Activated T-cell treated with anti-CD3 and anti-CD28 coated beads, Interleukin-2, amount 50 U/mL, for 72 hours (primary cell): ENCODE measurements around the gene SLC26A6. TPM values are rescaled to one million over a fixed set of nuclear protein-coding genes. Genes with fewer than 3 reads are reported as not detected.

Experiments
- ATAC-seq, 2 donors: fragments of 150-1000 bp; cut with Tn5 transposase; replicated peaks in 1 of 2; 2 replicates each; pipeline ENCODE4 v1.10.0; 2021; ENCODE audit warnings: moderate library complexity in 2 of 2, mild to moderate bottlenecking in 1 of 2
- DNase-seq, 2 donors: peaks; one replicate each; pipeline ENCODE4 v3.0.0; 2021 to 2022; ENCODE audit warnings: mixed read lengths in 1 of 2
- H3K27ac Mint-ChIP-seq: one replicate; pipeline ENCODE4 v1.8.0; 2022; ENCODE audit warnings: mild to moderate bottlenecking, moderate library complexity, mixed read lengths
- H3K27me3 Mint-ChIP-seq: one replicate; pipeline ENCODE4 v1.8.0; 2022; ENCODE audit warnings: low read depth, mixed read lengths
- H3K36me3 Mint-ChIP-seq, 2 donors: one replicate each; pipeline ENCODE4 v1.8.0; 2022; ENCODE audit warnings: mixed read lengths in 2 of 2, mild to moderate bottlenecking in 1 of 2; ENCODE audit not compliant: insufficient read depth in 2 of 2
- H3K4me1 Mint-ChIP-seq: one replicate; pipeline ENCODE4 v1.8.0; 2022; ENCODE audit warnings: low read depth, mixed read lengths
- H3K4me3 Mint-ChIP-seq, 2 donors: one replicate each; pipeline ENCODE4 v1.8.0; 2022; ENCODE audit warnings: mild to moderate bottlenecking in 2 of 2, mixed read lengths in 2 of 2, moderate library complexity in 2 of 2
- H3K9me3 Mint-ChIP-seq, 2 donors: one replicate each; pipeline ENCODE4 v1.8.0; 2022; ENCODE audit warnings: mixed read lengths in 2 of 2
- total RNA-seq, 2 donors: library from RNA; stranded (reverse); gene quantifications; one replicate each; pipeline ENCODE4 v1.2.3, GENCODE V29; 2022

SLC26A6 gene
- total RNA-seq, 2 donors from 2014 or later = 34.7 to 42.2 TPM

DNA sequence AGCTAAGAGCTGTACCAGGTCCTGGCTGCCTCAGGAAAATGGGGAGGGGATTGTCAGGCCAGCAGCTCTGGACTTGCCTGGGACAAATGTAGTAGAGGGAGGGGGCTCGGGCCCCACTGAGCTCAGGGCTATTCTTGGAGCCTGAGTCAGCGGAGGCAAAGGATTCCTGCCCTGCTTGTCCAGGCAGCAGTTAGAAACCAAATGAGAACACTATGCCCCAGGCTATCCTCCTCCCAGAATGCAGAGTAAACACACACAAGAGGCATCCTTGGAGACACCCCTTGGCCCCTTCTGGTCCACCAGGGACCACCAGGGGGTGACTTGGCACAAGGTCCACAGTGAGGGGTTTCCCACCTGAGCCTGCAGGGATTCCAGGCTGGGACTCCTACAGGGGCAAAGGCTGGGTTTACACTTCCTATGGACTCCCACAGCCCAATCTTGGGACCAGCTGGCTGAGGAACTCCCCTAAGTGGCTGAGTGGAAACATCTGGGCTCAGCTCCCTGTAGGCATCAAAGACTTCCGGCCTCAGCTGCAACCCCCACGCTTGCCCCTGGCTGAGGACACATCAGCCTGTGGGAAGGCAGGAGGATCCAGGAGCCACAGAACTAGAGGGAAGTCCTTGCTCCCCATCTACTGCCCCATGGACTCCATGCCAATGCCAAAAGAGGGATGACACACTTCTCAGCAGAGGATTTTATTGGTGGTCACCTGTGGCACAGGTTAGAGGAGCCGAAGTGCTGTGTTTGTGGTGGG, 36.8 kb downstream of the SLC26A6 start:
- peaks cover 6 to 13% of the 10 kb centered on the region in 2 donors for H3K36me3 Mint-ChIP-seq
- H3K4me3 Mint-ChIP-seq = no peak overlapping the region
- H3K4me1 Mint-ChIP-seq = no peaks in the 10 kb centered on the region
- ATAC-seq = no peak
- H3K9me3 Mint-ChIP-seq = no peaks in the 10 kb centered on the region
- H3K27me3 Mint-ChIP-seq = peaks cover 18% of the 10 kb centered on the region
- H3K27ac Mint-ChIP-seq = no peak overlapping the region
- DNase-seq = no peak

GRCh38 chr3:48597408-48597800, 37.9 kb downstream of the SLC26A6 start:
- Mint-ChIP-seq H3K27me3 (peaks cover 22% of the 10 kb centered on the region), H3K27ac (no peak overlapping the region), H3K4me1 (no peaks in the 10 kb centered on the region), H3K4me3 (no peak overlapping the region), H3K9me3 (no peaks in the 10 kb centered on the region), H3K36me3 (peaks cover 2 to 5% of the 10 kb centered on the region in 2 donors)
- DNase-seq = no peak
- ATAC-seq = no peak

GRCh38 chr3:48596676-48597407, 38.4 kb downstream of the SLC26A6 start:
- Mint-ChIP-seq H3K9me3 (no peaks in the 10 kb centered on the region), H3K36me3 (peaks cover 0 to 2% of the 10 kb centered on the region in 2 donors), H3K27me3 (peaks cover 22% of the 10 kb centered on the region), H3K4me3 (no peak overlapping the region), H3K27ac (no peak overlapping the region), H3K4me1 (no peaks in the 10 kb centered on the region)
- ATAC-seq (no peak), DNase-seq (no peak)

DNA sequence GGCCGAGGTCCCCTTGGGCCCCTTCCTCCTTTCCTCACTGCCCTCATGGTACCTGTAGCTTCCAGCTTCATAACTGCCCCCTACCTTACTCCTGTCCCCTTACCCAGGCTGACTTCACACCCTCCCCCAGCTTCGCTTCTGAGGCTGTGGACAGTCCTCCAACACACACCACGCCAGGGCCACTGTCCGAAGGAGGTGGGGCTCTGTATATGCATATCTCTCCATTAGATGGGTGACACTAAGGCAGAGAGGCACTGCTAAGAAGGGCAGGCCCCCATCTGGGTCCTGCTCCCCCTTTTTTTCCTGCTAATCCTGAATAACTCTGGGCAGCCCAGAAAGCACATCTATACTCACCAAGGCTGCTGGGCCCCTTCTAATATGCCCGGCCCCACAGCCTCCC, 39.1 kb downstream of the SLC26A6 start:
- H3K9me3 Mint-ChIP-seq = no peaks in the 10 kb centered on the region
- no peaks in the 10 kb centered on the region for H3K4me1 Mint-ChIP-seq
- no peak for DNase-seq
- H3K36me3 Mint-ChIP-seq = peaks cover 0 to 2% of the 10 kb centered on the region in 2 donors
- peak overlapping the region in 1 of 2 donors; percentile 13 for H3K4me3 Mint-ChIP-seq
- H3K27me3 Mint-ChIP-seq = peaks cover 25% of the 10 kb centered on the region
- H3K27ac Mint-ChIP-seq = no peak overlapping the region
- ATAC-seq = no peak

DNA sequence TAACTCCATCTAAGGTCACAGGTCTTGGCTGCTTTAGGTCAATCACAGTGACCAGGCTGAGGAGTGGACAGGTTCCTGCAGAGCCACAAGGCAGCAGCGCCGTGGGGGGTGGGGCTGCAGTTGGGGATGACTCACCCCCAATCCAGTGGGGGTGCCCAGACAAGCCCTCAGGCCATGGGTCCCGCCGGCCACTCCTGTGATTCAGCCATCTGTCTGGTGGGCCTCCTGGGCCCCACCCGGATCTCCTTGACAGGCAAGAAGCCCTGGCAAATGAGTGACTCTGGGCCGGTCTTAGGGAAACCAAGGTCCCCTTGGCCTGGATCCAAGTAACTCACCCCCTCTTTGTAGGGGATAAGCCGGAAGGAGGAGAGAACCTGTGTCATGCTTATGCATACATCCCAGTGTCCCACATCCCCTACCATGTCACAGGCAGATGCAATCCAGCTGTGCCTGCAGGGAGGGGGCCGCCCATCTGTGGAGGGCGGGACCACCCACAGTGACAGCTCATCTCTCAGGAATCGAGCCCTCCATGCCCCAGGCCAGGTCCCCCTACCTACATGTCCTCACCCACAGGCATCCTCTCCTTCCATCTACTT, 39.6 kb downstream of the SLC26A6 start:
- ATAC-seq (peak in 1 of 2 donors; percentile 11), DNase-seq (peak in 1 of 2 donors; percentile 33)
- Mint-ChIP-seq H3K27ac (no peak overlapping the region), H3K36me3 (no peaks in the 10 kb centered on the region), H3K9me3 (no peaks in the 10 kb centered on the region), H3K27me3 (peaks cover 30% of the 10 kb centered on the region), H3K4me1 (no peaks in the 10 kb centered on the region), H3K4me3 (peak overlapping the region in 1 of 2 donors; percentile 15)

DNA sequence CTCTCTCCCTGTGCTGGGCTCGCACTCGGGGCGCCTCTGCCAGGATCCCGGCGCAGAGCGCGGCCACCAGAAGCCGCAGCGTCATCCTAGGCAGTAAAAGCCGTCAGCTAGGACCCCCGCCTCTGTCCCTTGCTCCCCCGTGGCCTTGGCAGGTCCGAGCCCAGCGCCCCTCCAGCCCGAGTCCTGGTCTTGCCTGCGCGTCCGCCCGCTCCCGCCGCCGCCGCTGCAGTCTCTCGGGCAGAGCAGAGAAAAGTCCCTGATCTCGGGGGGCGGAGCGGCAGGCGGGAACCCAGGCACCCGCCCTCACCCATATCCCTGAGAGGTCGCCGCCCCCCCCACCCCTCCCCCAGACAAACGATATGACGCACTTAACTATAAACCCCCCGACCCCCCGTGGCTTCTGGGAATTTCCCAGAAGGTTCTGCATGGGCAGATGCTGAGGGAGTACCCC, 40.2 kb downstream of the SLC26A6 start, which contains the start of gene COL7A1:
TSS of gene COL7A1 (minus strand) at position 255 of the 451 bp plus-strand sequence. CDS start at position 85, 170 bp downstream.
- Mint-ChIP-seq H3K9me3 (no peaks in the 10 kb centered on the region), H3K4me1 (no peaks in the 10 kb centered on the region), H3K4me3 (peak within 1 kb of the TSS; percentile 42 to 72), H3K36me3 (no peaks in the 10 kb centered on the region), H3K27ac (no peak within 1 kb of the TSS), H3K27me3 (peaks cover 34% of the 10 kb centered on the region)
- DNase-seq = peak in 1 of 2 donors; percentile 26
- ATAC-seq = peak; percentile 19 to 24

GRCh38 chr3:48594417-48595049, 40.7 kb downstream of the SLC26A6 start:
- Mint-ChIP-seq H3K27me3 (peaks cover 40% of the 10 kb centered on the region), H3K9me3 (no peaks in the 10 kb centered on the region), H3K4me1 (no peaks in the 10 kb centered on the region), H3K36me3 (no peaks in the 10 kb centered on the region), H3K4me3 (peak overlapping the region; percentile 42 to 72), H3K27ac (no peak overlapping the region)
- ATAC-seq (peak in 1 of 2 donors; percentile 8), DNase-seq (no peak)

DNA sequence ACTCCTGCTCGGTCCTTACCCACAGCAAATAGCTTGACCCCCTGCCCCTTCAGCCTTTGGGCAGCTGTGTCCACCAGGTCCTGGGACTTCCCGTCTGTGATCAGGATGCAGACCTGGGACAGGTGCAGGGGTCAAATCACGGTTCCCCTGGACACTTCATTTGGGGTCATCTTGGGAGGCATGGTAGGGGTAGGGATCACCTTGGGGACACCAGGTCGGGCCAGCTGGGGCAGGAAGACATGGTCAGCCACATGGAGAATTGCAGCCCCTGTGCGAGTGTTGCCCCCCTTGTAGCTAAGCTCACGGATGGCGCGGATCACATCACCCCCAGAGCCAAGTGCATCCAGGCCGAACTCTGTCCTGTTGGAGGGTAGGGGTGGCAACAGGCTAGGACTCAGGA, 41.9 kb downstream of the SLC26A6 start:
- no peak overlapping the region for H3K27ac Mint-ChIP-seq
- no peak overlapping the region for H3K4me3 Mint-ChIP-seq

DNA sequence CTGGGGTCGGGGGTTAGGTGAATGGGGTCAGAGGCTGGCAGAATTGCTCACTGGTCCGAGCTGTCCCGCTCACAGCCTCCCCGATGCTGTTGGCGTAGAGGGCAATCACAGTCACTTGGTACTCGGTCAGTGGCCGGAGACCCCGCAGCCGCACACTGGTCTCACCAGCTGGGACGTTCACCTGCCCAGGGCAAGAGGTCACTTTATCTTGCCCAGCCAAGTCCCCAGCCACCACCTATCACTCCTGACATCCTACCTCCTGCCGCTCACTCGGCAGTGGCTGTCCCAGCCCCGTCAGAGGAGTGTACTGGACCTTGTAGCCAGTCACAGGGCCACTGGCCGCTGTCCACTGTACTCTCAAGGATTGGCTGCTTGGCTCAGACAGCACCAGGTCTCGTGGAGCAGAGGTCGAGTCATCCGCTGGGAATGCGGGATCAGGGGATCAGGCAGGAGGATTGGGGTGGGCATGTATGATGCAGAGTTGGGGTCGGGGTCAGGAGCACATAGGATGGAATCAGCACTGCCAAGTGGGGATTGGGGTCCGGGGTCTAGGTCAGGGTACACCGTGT, 42.7 kb downstream of the SLC26A6 start:
- H3K4me3 Mint-ChIP-seq = no peak overlapping the region
- ATAC-seq = no peak
- no peak overlapping the region for H3K27ac Mint-ChIP-seq
- H3K36me3 Mint-ChIP-seq = no peaks in the 10 kb centered on the region
- H3K27me3 Mint-ChIP-seq = peaks cover 55% of the 10 kb centered on the region
- no peak for DNase-seq
- no peaks in the 10 kb centered on the region for H3K4me1 Mint-ChIP-seq
- H3K9me3 Mint-ChIP-seq = no peaks in the 10 kb centered on the region

More for the DNA sequence above, 41.9 kb downstream of the SLC26A6 start:
- Mint-ChIP-seq H3K27me3 (peaks cover 51% of the 10 kb centered on the region), H3K36me3 (no peaks in the 10 kb centered on the region), H3K4me1 (no peaks in the 10 kb centered on the region), H3K9me3 (no peaks in the 10 kb centered on the region)
- ATAC-seq (no peak), DNase-seq (no peak)

- no peaks in the 10 kb centered on the region for H3K36me3 Mint-ChIP-seq
- ATAC-seq (no peak), DNase-seq (no peak)
- H3K27ac Mint-ChIP-seq = no peak overlapping the region
- peaks cover 60% of the 10 kb centered on the region for H3K27me3 Mint-ChIP-seq
- no peak overlapping the region for H3K4me3 Mint-ChIP-seq
- H3K4me1 Mint-ChIP-seq = no peaks in the 10 kb centered on the region
- H3K9me3 Mint-ChIP-seq = no peaks in the 10 kb centered on the region
Measured at GRCh38 chr3:48591886-48592518, 43.3 kb downstream of the SLC26A6 start.

DNA sequence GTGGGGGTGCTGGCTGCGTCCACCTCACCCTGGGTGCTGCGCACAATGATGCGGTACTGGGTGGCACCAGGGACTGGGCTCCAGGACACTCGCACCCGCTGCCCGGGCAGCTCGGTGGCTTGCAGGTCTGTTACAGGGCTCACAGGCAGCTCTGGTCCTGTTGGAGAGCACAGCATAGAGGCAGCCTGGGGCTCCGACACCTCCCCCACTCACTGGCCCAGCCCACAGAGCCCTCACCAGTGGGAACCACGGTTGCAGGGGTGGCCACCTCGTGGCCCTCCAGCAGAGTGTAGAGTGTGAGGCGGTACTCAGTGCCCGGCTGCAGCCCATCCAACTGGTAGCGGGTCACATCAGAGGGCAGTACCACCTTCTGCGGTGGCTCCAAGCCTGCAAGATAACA, 43.8 kb downstream of the SLC26A6 start:
- ATAC-seq (no peak), DNase-seq (no peak)
- Mint-ChIP-seq H3K4me3 (no peak overlapping the region), H3K36me3 (no peaks in the 10 kb centered on the region), H3K27me3 (peaks cover 61% of the 10 kb centered on the region), H3K27ac (no peak overlapping the region), H3K9me3 (no peaks in the 10 kb centered on the region), H3K4me1 (no peaks in the 10 kb centered on the region)

- no peak overlapping the region for H3K4me3 Mint-ChIP-seq
- peaks cover 40% of the 10 kb centered on the region for H3K27me3 Mint-ChIP-seq
- no peaks in the 10 kb centered on the region for H3K9me3 Mint-ChIP-seq
Measured at GRCh38 chr3:48588230-48588629, 47.0 kb downstream of the SLC26A6 start.

More at GRCh38 chr3:48588230-48588629, 47.0 kb downstream of the SLC26A6 start:
- Mint-ChIP-seq H3K4me1 (no peaks in the 10 kb centered on the region), H3K36me3 (no peaks in the 10 kb centered on the region), H3K27ac (no peak overlapping the region)
- DNase-seq (no peak), ATAC-seq (no peak)
